ENCODE results near the gene ARID3B.
"Not testable (repeated sequence)": the region's sequence is repeated elsewhere in the genome, so short reads cannot be mapped to it uniquely, and the experiment has no call there.

The ARID3B gene

GRCh38 chr15:74625693-74626092, 84.7 kb downstream of the ARID3B start:
- H3K4me3 Mint-ChIP-seq = no peak overlapping the region
- H3K9me3 Mint-ChIP-seq = no peaks in the 10 kb centered on the region
- H3K36me3 Mint-ChIP-seq (ENCODE audit: low read depth) = peaks cover 65% of the 10 kb centered on the region
- peaks cover 35% of the 10 kb centered on the region for H3K4me1 Mint-ChIP-seq (ENCODE audit: low read depth)
- H3K27ac Mint-ChIP-seq = peak overlapping the region; percentile 80
- no peaks in the 10 kb centered on the region for H3K27me3 Mint-ChIP-seq

- no peaks in the 10 kb centered on the region for H3K9me3 Mint-ChIP-seq
- no peaks in the 10 kb centered on the region for H3K27me3 Mint-ChIP-seq
- H3K4me1 Mint-ChIP-seq (ENCODE audit: low read depth) = peaks cover 29% of the 10 kb centered on the region
- no peak overlapping the region for H3K4me3 Mint-ChIP-seq
- peaks cover 59% of the 10 kb centered on the region for H3K36me3 Mint-ChIP-seq (ENCODE audit: low read depth)
- peak overlapping the region; percentile 58 for H3K27ac Mint-ChIP-seq
Measured at GRCh38 chr15:74626336-74626735, 85.3 kb downstream of the ARID3B start.

- H3K9me3 Mint-ChIP-seq = no peaks in the 10 kb centered on the region
- H3K4me1 Mint-ChIP-seq (ENCODE audit: low read depth) = peaks cover 29% of the 10 kb centered on the region
- H3K27me3 Mint-ChIP-seq = no peaks in the 10 kb centered on the region
- H3K4me3 Mint-ChIP-seq = no peak overlapping the region
- H3K27ac Mint-ChIP-seq = peak overlapping the region; percentile 58
- H3K36me3 Mint-ChIP-seq (ENCODE audit: low read depth) = peaks cover 54% of the 10 kb centered on the region
Measured at GRCh38 chr15:74626752-74627692, 86.0 kb downstream of the ARID3B start.

- peak overlapping the region; percentile 87 for H3K27ac Mint-ChIP-seq
- H3K4me1 Mint-ChIP-seq (ENCODE audit: low read depth) = peaks cover 29% of the 10 kb centered on the region
- peaks cover 48% of the 10 kb centered on the region for H3K36me3 Mint-ChIP-seq (ENCODE audit: low read depth)
- no peaks in the 10 kb centered on the region for H3K9me3 Mint-ChIP-seq
- H3K27me3 Mint-ChIP-seq = no peaks in the 10 kb centered on the region
- H3K4me3 Mint-ChIP-seq = no peak overlapping the region
Measured at GRCh38 chr15:74627766-74628165, 86.7 kb downstream of the ARID3B start.

GRCh38 chr15:74628199-74628598, 87.2 kb downstream of the ARID3B start:
- Mint-ChIP-seq H3K9me3 (no peaks in the 10 kb centered on the region), H3K27ac (peak overlapping the region; percentile 87), H3K36me3 (ENCODE audit: low read depth) (peaks cover 44% of the 10 kb centered on the region), H3K27me3 (no peaks in the 10 kb centered on the region), H3K4me3 (no peak overlapping the region), H3K4me1 (ENCODE audit: low read depth) (peaks cover 29% of the 10 kb centered on the region)

- peak overlapping the region; percentile 50 for H3K27ac Mint-ChIP-seq
- no peaks in the 10 kb centered on the region for H3K27me3 Mint-ChIP-seq
- no peaks in the 10 kb centered on the region for H3K9me3 Mint-ChIP-seq
- peaks cover 41% of the 10 kb centered on the region for H3K36me3 Mint-ChIP-seq (ENCODE audit: low read depth)
- H3K4me1 Mint-ChIP-seq (ENCODE audit: low read depth) = peaks cover 29% of the 10 kb centered on the region
- H3K4me3 Mint-ChIP-seq = no peak overlapping the region
Measured at GRCh38 chr15:74628949-74629348, 87.9 kb downstream of the ARID3B start.

GRCh38 chr15:74629696-74630095, 88.7 kb downstream of the ARID3B start:
- Mint-ChIP-seq H3K4me1 (ENCODE audit: low read depth) (peaks cover 29% of the 10 kb centered on the region), H3K36me3 (ENCODE audit: low read depth) (peaks cover 43% of the 10 kb centered on the region)
- H3K9me3 Mint-ChIP-seq, H3K4me3 Mint-ChIP-seq, H3K27me3 Mint-ChIP-seq, H3K27ac Mint-ChIP-seq: not testable (repeated sequence)

- Mint-ChIP-seq H3K36me3 (ENCODE audit: low read depth) (peaks cover 41% of the 10 kb centered on the region), H3K4me3 (no peak overlapping the region), H3K27me3 (no peaks in the 10 kb centered on the region), H3K9me3 (no peaks in the 10 kb centered on the region), H3K27ac (peak overlapping the region; percentile 55), H3K4me1 (ENCODE audit: low read depth) (peaks cover 25% of the 10 kb centered on the region)
Measured at GRCh38 chr15:74630284-74631086, 89.5 kb downstream of the ARID3B start.

GRCh38 chr15:74631087-74631385, 90.0 kb downstream of the ARID3B start:
- H3K27me3 Mint-ChIP-seq = no peaks in the 10 kb centered on the region
- H3K4me1 Mint-ChIP-seq (ENCODE audit: low read depth) = peaks cover 19% of the 10 kb centered on the region
- peaks cover 40% of the 10 kb centered on the region for H3K36me3 Mint-ChIP-seq (ENCODE audit: low read depth)
- H3K27ac Mint-ChIP-seq = no peak overlapping the region
- no peaks in the 10 kb centered on the region for H3K9me3 Mint-ChIP-seq
- no peak overlapping the region for H3K4me3 Mint-ChIP-seq

- Mint-ChIP-seq H3K36me3 (ENCODE audit: low read depth) (peaks cover 39% of the 10 kb centered on the region), H3K4me3 (no peak overlapping the region), H3K4me1 (ENCODE audit: low read depth) (peaks cover 16% of the 10 kb centered on the region), H3K27me3 (no peaks in the 10 kb centered on the region), H3K27ac (no peak overlapping the region), H3K9me3 (no peaks in the 10 kb centered on the region)
Measured at GRCh38 chr15:74631408-74631807, 90.4 kb downstream of the ARID3B start.

- peaks cover 35% of the 10 kb centered on the region for H3K36me3 Mint-ChIP-seq (ENCODE audit: low read depth)
- no peaks in the 10 kb centered on the region for H3K27me3 Mint-ChIP-seq
- no peak overlapping the region for H3K27ac Mint-ChIP-seq
Measured at GRCh38 chr15:74631935-74632560, 91.0 kb downstream of the ARID3B start.

GRCh38 chr15:74632601-74633000, 91.6 kb downstream of the ARID3B start:
- Mint-ChIP-seq H3K4me3 (no peak overlapping the region), H3K9me3 (no peaks in the 10 kb centered on the region), H3K4me1 (ENCODE audit: low read depth) (peaks cover 8% of the 10 kb centered on the region), H3K27me3 (no peaks in the 10 kb centered on the region), H3K36me3 (ENCODE audit: low read depth) (peaks cover 34% of the 10 kb centered on the region), H3K27ac (no peak overlapping the region)

More at GRCh38 chr15:74631935-74632560, 91.0 kb downstream of the ARID3B start:
- no peaks in the 10 kb centered on the region for H3K9me3 Mint-ChIP-seq
- H3K4me3 Mint-ChIP-seq = no peak overlapping the region
- H3K4me1 Mint-ChIP-seq (ENCODE audit: low read depth) = peaks cover 12% of the 10 kb centered on the region

- Mint-ChIP-seq H3K4me1 (ENCODE audit: low read depth) (no peaks in the 10 kb centered on the region), H3K27me3 (no peaks in the 10 kb centered on the region), H3K9me3 (no peaks in the 10 kb centered on the region), H3K36me3 (ENCODE audit: low read depth) (peaks cover 32% of the 10 kb centered on the region), H3K4me3 (no peak overlapping the region), H3K27ac (no peak overlapping the region)
Measured at GRCh38 chr15:74633781-74634180, 92.8 kb downstream of the ARID3B start.

- Mint-ChIP-seq H3K9me3 (no peaks in the 10 kb centered on the region), H3K4me3 (no peak overlapping the region), H3K36me3 (ENCODE audit: low read depth) (peaks cover 39% of the 10 kb centered on the region), H3K4me1 (ENCODE audit: low read depth) (no peaks in the 10 kb centered on the region), H3K27me3 (no peaks in the 10 kb centered on the region), H3K27ac (no peak overlapping the region)
Measured at GRCh38 chr15:74635228-74635627, 94.2 kb downstream of the ARID3B start.

GRCh38 chr15:74636984-74637383, 96.0 kb downstream of the ARID3B start:
- no peaks in the 10 kb centered on the region for H3K9me3 Mint-ChIP-seq
- no peaks in the 10 kb centered on the region for H3K27me3 Mint-ChIP-seq
- no peak overlapping the region for H3K4me3 Mint-ChIP-seq
- H3K4me1 Mint-ChIP-seq (ENCODE audit: low read depth) = peaks cover 11% of the 10 kb centered on the region
- no peak overlapping the region for H3K27ac Mint-ChIP-seq
- peaks cover 43% of the 10 kb centered on the region for H3K36me3 Mint-ChIP-seq (ENCODE audit: low read depth)
